Hematopoietic multipotent progenitor cell (in vitro differentiated cells): ENCODE results near the gene DCAF15. TPM values are rescaled to one million over a fixed set of nuclear protein-coding genes. Genes with fewer than 3 reads are reported as not detected.
"Not testable (repeated sequence)": the region's sequence is repeated elsewhere in the genome, so short reads cannot be mapped to it uniquely, and the experiment has no call there.

ENCODE experiments used
- DNase-seq, 3 donors: peaks; one replicate each; pipeline ENCODE4 v3.0.0-alpha.2; 2011 to 2015; ENCODE audit warnings: low read depth in 2 of 3, low spot score in 2 of 3
- total RNA-seq: library from RNA; depleted of rRNA; stranded (reverse); fragments of >200 nt; gene quantifications from one replicate; pipeline ENCODE4 v1.2.3, GENCODE V29; 2012

Gene DCAF15
- total RNA-seq: 61.9 TPM

- peak; percentile 89 to 99 (median 99) for DNase-seq
These were observed at the start of gene DCAF15 for GRCh38 chr19:13952154-13952930. Gene DCAF15 (plus strand): TSS chr19:13952509. CDS start chr19:13952513, 4 bp downstream.

GRCh38 chr19:13902993-13903555 lies 49.2 kb upstream of the DCAF15 start:
- peak in 1 of 3 donors; percentile 44 for DNase-seq

- peak; percentile 80 to 88 (median 85) for DNase-seq
These were observed 46.4 kb upstream of the DCAF15 start, which contains the start of the genes BRME1 and CC2D1A for GRCh38 chr19:13905634-13906520. Gene BRME1 (minus strand): TSS chr19:13906117. CDS start chr19:13904892, 1,225 bp downstream. Gene CC2D1A (plus strand): TSS chr19:13906201. CDS start chr19:13906442, 241 bp downstream.

- no peak for DNase-seq
These were observed 45.8 kb upstream of the DCAF15 start for GRCh38 chr19:13906521-13906904.

- DNase-seq: no peak
These were observed 45.4 kb upstream of the DCAF15 start for GRCh38 chr19:13906910-13907309.

- DNase-seq: no peak
These were observed 43.6 kb upstream of the DCAF15 start for GRCh38 chr19:13908674-13909073.

GRCh38 chr19:13909430-13909829 lies 42.9 kb upstream of the DCAF15 start:
- no peak for DNase-seq

GRCh38 chr19:13913352-13913751 lies 39.0 kb upstream of the DCAF15 start:
- DNase-seq: no peak

GRCh38 chr19:13914777-13915176 lies 37.5 kb upstream of the DCAF15 start:
- no peak for DNase-seq

GRCh38 chr19:13917888-13918406 lies 34.4 kb upstream of the DCAF15 start:
- DNase-seq: no peak

GRCh38 chr19:13918726-13919411 lies 33.4 kb upstream of the DCAF15 start:
- no peak for DNase-seq

- DNase-seq: no peak
These were observed 31.8 kb upstream of the DCAF15 start for GRCh38 chr19:13920524-13920923.

- DNase-seq: peak in 2 of 3 donors; percentile 35 to 62
These were observed 31.2 kb upstream of the DCAF15 start for GRCh38 chr19:13920940-13921747.

- not testable (repeated sequence) for DNase-seq
These were observed 30.2 kb upstream of the DCAF15 start for GRCh38 chr19:13922118-13922517.

- DNase-seq: no peak
These were observed 28.9 kb upstream of the DCAF15 start for GRCh38 chr19:13923194-13923987.

GRCh38 chr19:13926010-13926409 lies 26.3 kb upstream of the DCAF15 start:
- DNase-seq: no peak

- no peak for DNase-seq
These were observed 25.6 kb upstream of the DCAF15 start for GRCh38 chr19:13926715-13927114.

GRCh38 chr19:13929340-13929739 lies 23.0 kb upstream of the DCAF15 start:
- DNase-seq: no peak

- DNase-seq: no peak
These were observed 22.4 kb upstream of the DCAF15 start for GRCh38 chr19:13929956-13930355.
